M059J (cell line): ENCODE data around the gene PLXNA4. TPM values are rescaled to one million over a fixed set of nuclear protein-coding genes. Genes with fewer than 3 reads are reported as not detected.

Source experiments
- DNase-seq: peaks from one replicate; pipeline ENCODE4 v3.0.0-alpha.2; 2012; ENCODE audit warnings: low read depth
- total RNA-seq: library from RNA; depleted of rRNA; stranded (reverse); fragments of >200 nt; shearing (Covaris generic); gene quantifications from 2 replicates; pipeline ENCODE4 v1.2.3, GENCODE V29; 2014

The PLXNA4 gene
- total RNA-seq, 1 experiment from 2014 or later: 6.0 TPM

- DNase-seq: peak; percentile 79
These were observed 75.4 kb downstream of the PLXNA4 start for GRCh38 chr7:132500727-132501440.

GRCh38 chr7:132499487-132499886 is 76.8 kb downstream of the PLXNA4 start:
- DNase-seq: no peak

GRCh38 chr7:132499065-132499464 is 77.2 kb downstream of the PLXNA4 start:
- DNase-seq: no peak

GRCh38 chr7:132498319-132498718 is 78.0 kb downstream of the PLXNA4 start:
- no peak for DNase-seq

GRCh38 chr7:132497098-132497497 is 79.2 kb downstream of the PLXNA4 start:
- DNase-seq: no peak

GRCh38 chr7:132495936-132496335 is 80.3 kb downstream of the PLXNA4 start:
- DNase-seq: no peak

GRCh38 chr7:132494474-132494873 is 81.8 kb downstream of the PLXNA4 start:
- DNase-seq: no peak

GRCh38 chr7:132492823-132493445 is 83.3 kb downstream of the PLXNA4 start:
- peak; percentile 26 for DNase-seq

GRCh38 chr7:132491391-132491945 is 84.8 kb downstream of the PLXNA4 start:
- DNase-seq: peak; percentile 58

- no peak for DNase-seq
These were observed 85.8 kb downstream of the PLXNA4 start for GRCh38 chr7:132490474-132490873.

- DNase-seq: no peak
These were observed 86.5 kb downstream of the PLXNA4 start for GRCh38 chr7:132489776-132490237.

GRCh38 chr7:132488634-132489302 is 87.5 kb downstream of the PLXNA4 start:
- peak; percentile 87 for DNase-seq

GRCh38 chr7:132486274-132486610 is 90.0 kb downstream of the PLXNA4 start:
- DNase-seq: no peak

GRCh38 chr7:132485600-132486273 is 90.5 kb downstream of the PLXNA4 start:
- DNase-seq: no peak

GRCh38 chr7:132485136-132485535 is 91.1 kb downstream of the PLXNA4 start:
- no peak for DNase-seq

GRCh38 chr7:132482866-132483265 is 93.4 kb downstream of the PLXNA4 start:
- no peak for DNase-seq

- no peak for DNase-seq
These were observed 95.7 kb downstream of the PLXNA4 start for GRCh38 chr7:132480534-132480933.

- no peak for DNase-seq
These were observed 99.7 kb downstream of the PLXNA4 start for GRCh38 chr7:132476541-132476940.

- DNase-seq: peak; percentile 58
These were observed 100.6 kb downstream of the PLXNA4 start for GRCh38 chr7:132475669-132476116.

- DNase-seq: no peak
These were observed 101.1 kb downstream of the PLXNA4 start for GRCh38 chr7:132475037-132475668.

GRCh38 chr7:132472463-132473120 is 103.7 kb downstream of the PLXNA4 start:
- peak; percentile 94 for DNase-seq
